NCI-H128 (cell line): ENCODE results near the gene DNTT.

Experiments used
- DNase-seq: peaks from one replicate; lab custom pipeline; 2025; ENCODE audit not compliant: unreplicated experiment; lab: John Stamatoyannopoulos, UW

The DNTT gene

GRCh38 chr10:96341219-96342182 lies 37.3 kb downstream of the DNTT start:
- no peak for DNase-seq

GRCh38 chr10:96342402-96342801 lies 38.2 kb downstream of the DNTT start:
- DNase-seq: no peak

GRCh38 chr10:96344178-96344577 lies 39.9 kb downstream of the DNTT start:
- no peak for DNase-seq

- DNase-seq: no peak
These were observed 41.0 kb downstream of the DNTT start for GRCh38 chr10:96345222-96345621.

GRCh38 chr10:96346295-96346694 lies 42.1 kb downstream of the DNTT start:
- DNase-seq: no peak

GRCh38 chr10:96352027-96352426 lies 47.8 kb downstream of the DNTT start:
- DNase-seq: no peak

- no peak for DNase-seq
These were observed 48.3 kb downstream of the DNTT start for GRCh38 chr10:96352582-96352981.

GRCh38 chr10:96357038-96357620 lies 52.9 kb downstream of the DNTT start:
- DNase-seq: no peak

GRCh38 chr10:96358851-96359540 lies 54.8 kb downstream of the DNTT start, which contains the start of gene OPALIN:
TSS of gene OPALIN (minus strand) at chr10:96359002. CDS start at chr10:96358896, 106 bp downstream.
- DNase-seq: no peak

GRCh38 chr10:96359616-96360015 lies 55.4 kb downstream of the DNTT start:
- DNase-seq: no peak

GRCh38 chr10:96360331-96360730 lies 56.1 kb downstream of the DNTT start:
- DNase-seq: no peak

- no peak for DNase-seq
These were observed 56.5 kb downstream of the DNTT start for GRCh38 chr10:96360766-96361165.

- no peak for DNase-seq
These were observed 61.3 kb downstream of the DNTT start for GRCh38 chr10:96365571-96365970.

GRCh38 chr10:96366508-96366907 lies 62.3 kb downstream of the DNTT start:
- DNase-seq: no peak

GRCh38 chr10:96367470-96367869 lies 63.2 kb downstream of the DNTT start:
- DNase-seq: no peak

GRCh38 chr10:96368971-96369370 lies 64.7 kb downstream of the DNTT start:
- DNase-seq: no peak

- DNase-seq: no peak
These were observed 65.8 kb downstream of the DNTT start for GRCh38 chr10:96369890-96370583.

- peak; percentile 17 for DNase-seq
These were observed 66.4 kb downstream of the DNTT start for GRCh38 chr10:96370584-96371157.

GRCh38 chr10:96371356-96371755 lies 67.1 kb downstream of the DNTT start:
- DNase-seq: no peak

GRCh38 chr10:96374004-96374403 lies 69.8 kb downstream of the DNTT start:
- no peak for DNase-seq

GRCh38 chr10:96374639-96374984 lies 70.4 kb downstream of the DNTT start:
- no peak for DNase-seq
